ENCODE measurements around the gene MYO5C. TPM values are rescaled to one million over a fixed set of nuclear protein-coding genes. Genes with fewer than 3 reads are reported as not detected.

Gene MYO5C
- total and polyA plus RNA-seq, 10 of the 15 experiments (the other 5 are each of a cell fraction or from before 2014, with no cell fraction given) = 0.29 to 1.3 (median 0.75) TPM

- FAIRE-seq (no peak), ATAC-seq (no peak), DNase-seq (ENCODE audit: low read depth, low spot score) (no peak)
- Histone ChIP-seq H4K20me1 (ENCODE audit: control insufficient read depth, insufficient read depth) (no peaks in the 10 kb centered on the region), H3K79me2 (ENCODE audit: control insufficient read depth, insufficient read depth, low read length) (no peaks in the 10 kb centered on the region; the same call in none of the 2 replicates), H3K9ac (ENCODE audit: control insufficient read depth, insufficient read depth, low read length) (no peak overlapping the region), H2AFZ (ENCODE audit: control insufficient read depth, low read depth, low read length) (no peak overlapping the region), H3K4me1 (ENCODE audit: control insufficient read depth, insufficient read depth, low read length) (peaks cover 12% of the 10 kb centered on the region), H3K4me2 (ENCODE audit: control insufficient read depth, insufficient read depth) (no peak overlapping the region), H3K9me3 (replicated peaks; ENCODE audit: control insufficient read depth, insufficient read depth, low read length) (no peaks in the 10 kb centered on the region), H3K36me3 (ENCODE audit: control insufficient read depth in 2 of 2, insufficient read depth in 2 of 2, low read length in 1 of 2) (no peaks in the 10 kb centered on the region), H3K27me3 (replicated peaks in 1 of 2; ENCODE audit: control insufficient read depth in 2 of 2, insufficient read depth in 2 of 2, low read length in 1 of 2) (no peaks in the 10 kb centered on the region), H3K4me3 (no peak overlapping the region), H3K27ac (ENCODE audit: control insufficient read depth, insufficient read depth) (no peak overlapping the region)
- in situ Hi-C loops (cut with MboI) = no loop called here
- POLR2A ChIA-PET = no interaction called here
- TF ChIP-seq ZBTB11 (CRISPR knock-in tag; IDR thresholded peaks at IDR 0.05) = no peak
- no peak for TF ChIP-seq ZNF24 (IDR thresholded peaks at IDR 0.05)
- TF ChIP-seq TBL1XR1 (IDR thresholded peaks at IDR 0.05; ENCODE audit: low read depth, low read length) = no peak
- TF ChIP-seq SMC3 (IDR thresholded peaks at IDR 0.05; ENCODE audit: borderline replicate concordance, low read length) = no peak
- no peak for TF ChIP-seq RCOR1 (conservative IDR thresholded peaks at IDR 0.05; ENCODE audit: low read depth, low read length)
- RAD21 ChIA-PET (ENCODE audit: unreplicated experiment) = interaction anchor here (0.9 to 2.6 kb wide), 4 partner anchors 9 to 74 kb away, joined by 3 to 18 read pairs (median 8); no protein-coding TSS in a partner anchor
- no TSS peak for BruUV-seq (replicated peaks)
- SMC1A ChIA-PET (ENCODE audit: uncharacterized antibody, unreplicated experiment) = interaction anchor here (0.7 to 4.8 kb wide), 5 partner anchors 12 to 51 kb away, joined by 3 to 93 read pairs (median 5); no protein-coding TSS in a partner anchor
- 25% methylated on average over 6 of the region's 6 CpGs for WGBS (ENCODE audit: insufficient coverage, insufficient replicate concordance, low lambda C conversion rate, missing lambda C conversion rate)
- intact Hi-C loops (cut with micrococcal nuclease; ENCODE audit: unreplicated experiment) = loop anchor here (10.0 kb wide), 1 partner anchor 553 kb away; no protein-coding TSS in a partner anchor
- CTCF ChIA-PET = interaction anchor here (0.6 to 10.0 kb wide), 8 partner anchors 8 to 83 kb away, joined by 3 to 235 read pairs (median 5); no protein-coding TSS in a partner anchor
Measured at GRCh38 chr15:52181938-52182780, 113.4 kb downstream of the MYO5C start.

Data from GM12878 (cell line).